ENCODE data around the gene PTX4. TPM values are rescaled to one million over a fixed set of nuclear protein-coding genes. Genes with fewer than 3 reads are reported as not detected.
"Not testable (repeated sequence)": the region's sequence is repeated elsewhere in the genome, so short reads cannot be mapped to it uniquely, and the experiment has no call there.

The PTX4 gene
- total RNA-seq, 1 donor from 2014 or later = not detected

DNA sequence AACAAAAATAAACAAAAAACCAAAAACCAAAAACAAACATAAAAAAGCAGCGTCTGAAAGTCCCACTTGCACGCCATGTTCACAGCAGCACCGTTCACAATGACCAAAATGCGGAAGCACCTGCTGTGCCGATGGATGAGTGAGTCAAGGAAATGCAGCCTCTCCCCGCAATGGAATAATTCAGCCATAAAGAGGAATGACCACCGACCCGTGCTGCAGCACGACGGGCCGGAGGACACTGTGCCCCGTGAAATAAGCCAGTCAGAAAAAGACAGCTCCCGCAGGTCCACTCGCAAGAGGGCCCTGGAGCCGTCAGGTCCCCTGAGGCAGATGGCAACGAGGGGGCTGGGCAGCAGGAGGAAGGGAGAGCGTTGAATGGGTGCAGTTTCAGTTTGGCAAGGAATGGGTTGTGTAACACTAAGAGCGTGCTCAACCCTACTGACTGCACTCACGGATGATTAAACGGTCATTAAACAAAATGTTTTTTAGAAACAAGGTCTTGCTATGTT is 19.0 kb downstream of the PTX4 start:
- no peaks in the 10 kb centered on the region for H3K36me3 Mint-ChIP-seq (ENCODE audit: low read depth)
- H3K4me1 Mint-ChIP-seq (ENCODE audit: low read depth) = peaks cover 35% of the 10 kb centered on the region
- no peak overlapping the region for H3K4me3 Mint-ChIP-seq (ENCODE audit: unreplicated experiment)
- H3K9me3 Mint-ChIP-seq (ENCODE audit: low read depth) = no peaks in the 10 kb centered on the region
- peak overlapping the region; percentile 36 for H3K27ac Mint-ChIP-seq (ENCODE audit: unreplicated experiment)
- TF ChIP-seq, protein P1, sequence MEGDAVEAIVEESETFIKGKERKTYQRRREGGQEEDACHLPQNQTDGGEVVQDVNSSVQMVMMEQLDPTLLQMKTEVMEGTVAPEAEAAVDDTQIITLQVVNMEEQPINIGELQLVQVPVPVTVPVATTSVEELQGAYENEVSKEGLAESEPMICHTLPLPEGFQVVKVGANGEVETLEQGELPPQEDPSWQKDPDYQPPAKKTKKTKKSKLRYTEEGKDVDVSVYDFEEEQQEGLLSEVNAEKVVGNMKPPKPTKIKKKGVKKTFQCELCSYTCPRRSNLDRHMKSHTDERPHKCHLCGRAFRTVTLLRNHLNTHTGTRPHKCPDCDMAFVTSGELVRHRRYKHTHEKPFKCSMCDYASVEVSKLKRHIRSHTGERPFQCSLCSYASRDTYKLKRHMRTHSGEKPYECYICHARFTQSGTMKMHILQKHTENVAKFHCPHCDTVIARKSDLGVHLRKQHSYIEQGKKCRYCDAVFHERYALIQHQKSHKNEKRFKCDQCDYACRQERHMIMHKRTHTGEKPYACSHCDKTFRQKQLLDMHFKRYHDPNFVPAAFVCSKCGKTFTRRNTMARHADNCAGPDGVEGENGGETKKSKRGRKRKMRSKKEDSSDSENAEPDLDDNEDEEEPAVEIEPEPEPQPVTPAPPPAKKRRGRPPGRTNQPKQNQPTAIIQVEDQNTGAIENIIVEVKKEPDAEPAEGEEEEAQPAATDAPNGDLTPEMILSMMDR (IDR thresholded peaks at IDR 0.05) = no peak
- no peaks in the 10 kb centered on the region for H3K27me3 Mint-ChIP-seq (ENCODE audit: low read depth)
- no peak for DNase-seq (ENCODE audit: low spot score)

DNA sequence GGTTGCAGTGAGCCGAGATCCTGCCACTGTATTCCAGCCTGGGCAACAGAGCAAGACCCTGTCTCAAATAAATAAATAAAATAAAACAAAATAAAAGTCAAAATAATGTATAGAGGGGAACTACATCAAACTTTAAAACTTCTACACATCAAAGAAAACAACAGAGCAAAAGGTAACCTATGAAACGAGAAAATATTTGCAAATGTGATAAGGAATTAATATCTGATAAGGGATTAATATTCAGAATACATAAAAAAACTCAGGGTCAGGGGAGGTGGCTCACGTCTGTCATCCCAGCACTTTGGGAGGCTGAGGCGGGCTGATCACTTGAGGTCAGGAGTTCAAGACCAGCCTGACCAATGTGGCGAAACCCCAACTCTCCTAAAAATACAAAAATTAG is 19.6 kb downstream of the PTX4 start:
- H3K4me1 Mint-ChIP-seq (ENCODE audit: low read depth) = peaks cover 34% of the 10 kb centered on the region
- H3K4me3 Mint-ChIP-seq (ENCODE audit: unreplicated experiment); H3K27me3 Mint-ChIP-seq (ENCODE audit: low read depth); H3K27ac Mint-ChIP-seq (ENCODE audit: unreplicated experiment); H3K36me3 Mint-ChIP-seq (ENCODE audit: low read depth); DNase-seq (ENCODE audit: low spot score); H3K9me3 Mint-ChIP-seq (ENCODE audit: low read depth): not testable (repeated sequence)

DNA sequence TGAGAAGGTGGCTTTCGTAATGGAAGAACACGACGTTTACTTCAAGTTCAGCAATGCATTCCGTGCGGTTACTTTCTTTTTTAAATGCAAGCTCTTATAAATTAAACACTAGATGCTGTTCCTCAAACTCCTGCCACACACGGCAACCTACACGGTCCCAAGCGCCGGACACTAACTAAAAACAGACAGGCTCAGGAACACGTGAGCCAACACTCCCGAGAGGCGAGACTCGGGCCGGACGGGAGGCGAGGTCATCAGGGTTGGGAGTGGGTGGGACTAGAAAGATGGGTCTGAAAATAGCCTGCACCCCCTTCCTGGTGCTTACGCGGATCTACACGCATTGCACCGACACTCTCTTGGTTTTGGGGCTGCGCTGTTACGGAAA is 20.3 kb downstream of the PTX4 start:
- DNase-seq (ENCODE audit: low spot score) = no peak

DNA sequence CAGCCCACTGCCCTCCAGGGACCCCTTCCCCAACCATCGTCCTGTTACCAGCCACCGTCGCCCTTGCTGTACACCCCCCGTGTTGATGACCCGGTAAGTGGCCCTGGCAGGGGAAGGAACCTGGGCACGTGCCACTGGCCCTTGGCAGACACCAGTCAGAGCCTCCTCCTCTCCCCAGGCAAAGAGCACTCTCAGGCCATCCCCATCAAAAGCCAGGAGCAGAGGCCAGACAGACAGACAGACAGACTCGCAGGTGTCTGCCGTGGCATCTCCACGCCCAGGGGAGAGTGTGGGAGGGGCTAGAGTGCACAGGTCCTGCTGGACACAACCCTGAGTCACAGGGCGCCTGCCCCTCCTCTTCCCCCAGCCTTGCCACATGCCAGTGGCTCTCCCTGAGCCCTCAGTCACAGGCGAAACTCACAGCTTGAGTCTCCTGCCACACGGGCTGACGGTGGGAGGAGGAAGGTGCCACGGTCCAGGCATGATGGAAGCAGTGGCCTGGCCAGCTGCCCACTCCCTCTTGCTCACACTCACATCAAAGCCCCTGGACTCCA is 21.7 kb downstream of the PTX4 start:
- Mint-ChIP-seq H3K9me3 (ENCODE audit: low read depth) (no peaks in the 10 kb centered on the region), H3K27ac (ENCODE audit: unreplicated experiment) (peak overlapping the region; percentile 32), H3K4me1 (ENCODE audit: low read depth) (peaks cover 19% of the 10 kb centered on the region), H3K36me3 (ENCODE audit: low read depth) (no peaks in the 10 kb centered on the region), H3K27me3 (ENCODE audit: low read depth) (no peaks in the 10 kb centered on the region), H3K4me3 (ENCODE audit: unreplicated experiment) (no peak overlapping the region)
- peak; percentile 68 for DNase-seq (ENCODE audit: low spot score)
- TF ChIP-seq, protein P1 (IDR thresholded peaks at IDR 0.05) = no peak

More for the DNA sequence above, 20.3 kb downstream of the PTX4 start:
- TF ChIP-seq, protein P1 (IDR thresholded peaks at IDR 0.05) = no peak
- Mint-ChIP-seq H3K36me3 (ENCODE audit: low read depth) (no peaks in the 10 kb centered on the region), H3K9me3 (ENCODE audit: low read depth) (no peaks in the 10 kb centered on the region), H3K27ac (ENCODE audit: unreplicated experiment) (no peak overlapping the region), H3K4me3 (ENCODE audit: unreplicated experiment) (no peak overlapping the region), H3K4me1 (ENCODE audit: low read depth) (peaks cover 28% of the 10 kb centered on the region), H3K27me3 (ENCODE audit: low read depth) (no peaks in the 10 kb centered on the region)

DNA sequence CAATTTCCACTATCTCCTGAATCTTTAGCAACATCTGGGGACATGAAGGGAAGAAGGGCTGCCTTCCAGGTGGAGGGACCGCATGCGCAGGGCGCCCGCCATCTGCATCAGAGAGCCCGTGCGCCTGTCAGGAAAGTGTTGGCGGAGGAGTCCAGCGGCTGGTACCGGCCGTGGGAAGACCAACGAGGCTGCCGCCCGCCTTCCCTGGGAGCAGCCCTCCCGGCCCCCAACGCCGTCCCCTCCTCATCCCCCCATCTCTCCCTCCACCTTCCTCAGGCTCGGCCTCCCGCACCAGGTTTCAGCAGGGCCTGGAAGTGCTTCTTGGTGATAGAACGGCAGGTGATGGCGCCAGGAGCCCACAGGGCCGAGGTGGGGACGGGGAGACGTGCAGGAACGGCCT is 22.7 kb downstream of the PTX4 start:
- DNase-seq (ENCODE audit: low spot score) = peak; percentile 72
- Mint-ChIP-seq H3K4me3 (ENCODE audit: unreplicated experiment) (no peak overlapping the region), H3K27ac (ENCODE audit: unreplicated experiment) (no peak overlapping the region), H3K9me3 (ENCODE audit: low read depth) (no peaks in the 10 kb centered on the region), H3K4me1 (ENCODE audit: low read depth) (peaks cover 11% of the 10 kb centered on the region), H3K27me3 (ENCODE audit: low read depth) (no peaks in the 10 kb centered on the region), H3K36me3 (ENCODE audit: low read depth) (peaks cover 2% of the 10 kb centered on the region)
- TF ChIP-seq, protein P1 (IDR thresholded peaks at IDR 0.05) = no peak

DNA sequence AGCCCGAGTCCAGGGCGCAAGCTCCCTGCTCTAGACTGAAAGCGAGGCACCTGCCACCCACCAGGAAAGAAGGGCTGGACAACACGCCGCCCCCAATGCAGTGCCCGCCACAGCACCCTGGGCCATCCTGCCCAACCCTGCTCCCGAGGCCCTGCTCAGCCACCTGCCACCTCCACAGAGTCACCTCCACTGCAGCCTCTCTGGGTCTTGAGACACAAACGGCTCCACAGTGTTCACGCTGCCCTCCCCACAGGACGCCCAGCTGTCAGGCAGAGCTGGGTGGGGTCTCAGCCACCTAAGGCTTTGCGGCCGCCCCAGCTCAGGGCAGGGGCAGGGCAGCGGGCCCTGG is 23.2 kb downstream of the PTX4 start:
- Mint-ChIP-seq H3K27ac (ENCODE audit: unreplicated experiment) (no peak overlapping the region), H3K36me3 (ENCODE audit: low read depth) (peaks cover 2% of the 10 kb centered on the region)

More for the DNA sequence above, 23.2 kb downstream of the PTX4 start:
- peak; percentile 78 for DNase-seq (ENCODE audit: low spot score)
- TF ChIP-seq, protein P1 (IDR thresholded peaks at IDR 0.05) = no peak
- H3K27me3 Mint-ChIP-seq (ENCODE audit: low read depth) = no peaks in the 10 kb centered on the region
- no peaks in the 10 kb centered on the region for H3K9me3 Mint-ChIP-seq (ENCODE audit: low read depth)
- peaks cover 6% of the 10 kb centered on the region for H3K4me1 Mint-ChIP-seq (ENCODE audit: low read depth)
- no peak overlapping the region for H3K4me3 Mint-ChIP-seq (ENCODE audit: unreplicated experiment)

Measured in chondrocyte (in vitro differentiated cells).